NCI-H446 treated with DMSO at 0.1 percent for 48 hours (cell line): ENCODE results near the gene TMEM129.

Source experiments
- DNase-seq: peaks from one replicate; lab custom pipeline; 2025; lab: John Stamatoyannopoulos, UW

Gene TMEM129, protein sequence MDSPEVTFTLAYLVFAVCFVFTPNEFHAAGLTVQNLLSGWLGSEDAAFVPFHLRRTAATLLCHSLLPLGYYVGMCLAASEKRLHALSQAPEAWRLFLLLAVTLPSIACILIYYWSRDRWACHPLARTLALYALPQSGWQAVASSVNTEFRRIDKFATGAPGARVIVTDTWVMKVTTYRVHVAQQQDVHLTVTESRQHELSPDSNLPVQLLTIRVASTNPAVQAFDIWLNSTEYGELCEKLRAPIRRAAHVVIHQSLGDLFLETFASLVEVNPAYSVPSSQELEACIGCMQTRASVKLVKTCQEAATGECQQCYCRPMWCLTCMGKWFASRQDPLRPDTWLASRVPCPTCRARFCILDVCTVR

GRCh38 chr4:1721003-1721665, at the start of gene TMEM129, which contains the start of gene TACC3:
TSS of gene TMEM129 (minus strand) at chr4:1721323. CDS start at chr4:1720837, 486 bp downstream.
TSS of gene TACC3 (plus strand) at chr4:1721521. CDS start at chr4:1723422, 1,901 bp downstream.
- peak; percentile 67 for DNase-seq

- DNase-seq, result no peak
Observed at GRCh38 chr4:1770791-1771231, 49.7 kb upstream of the TMEM129 start.

GRCh38 chr4:1770245-1770644, 49.1 kb upstream of the TMEM129 start:
- no peak for DNase-seq

DNA sequence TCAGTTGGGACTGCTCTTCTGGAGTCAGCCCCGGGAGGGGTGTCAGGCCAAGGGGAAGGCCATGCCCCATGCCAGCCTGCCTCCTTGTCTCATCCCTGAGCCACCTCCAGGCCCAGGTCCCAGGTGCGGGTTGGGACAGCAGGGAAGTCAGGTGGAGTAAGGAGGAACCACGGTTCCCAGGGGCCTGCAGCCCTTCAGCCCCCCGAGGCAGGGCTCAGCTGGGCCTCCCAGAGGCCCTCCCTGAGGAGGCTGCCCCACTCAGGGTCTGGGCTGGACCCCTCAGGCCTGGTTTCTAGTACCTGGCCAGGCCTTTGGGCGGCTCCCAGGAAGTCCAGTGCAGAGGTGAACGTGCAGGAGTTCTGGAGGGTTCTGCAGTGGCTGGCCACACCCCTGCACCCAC, 48.6 kb upstream of the TMEM129 start:
- DNase-seq, result no peak

- no peak for DNase-seq
Observed at GRCh38 chr4:1768367-1769034, 47.4 kb upstream of the TMEM129 start.

GRCh38 chr4:1767770-1768366, 46.7 kb upstream of the TMEM129 start:
- no peak for DNase-seq

- DNase-seq, result no peak
Observed at GRCh38 chr4:1767061-1767769, 46.1 kb upstream of the TMEM129 start.

- DNase-seq, result no peak
Observed at GRCh38 chr4:1766106-1767060, 45.3 kb upstream of the TMEM129 start.

- no peak for DNase-seq
Observed at GRCh38 chr4:1765409-1766072, 44.4 kb upstream of the TMEM129 start.

DNA sequence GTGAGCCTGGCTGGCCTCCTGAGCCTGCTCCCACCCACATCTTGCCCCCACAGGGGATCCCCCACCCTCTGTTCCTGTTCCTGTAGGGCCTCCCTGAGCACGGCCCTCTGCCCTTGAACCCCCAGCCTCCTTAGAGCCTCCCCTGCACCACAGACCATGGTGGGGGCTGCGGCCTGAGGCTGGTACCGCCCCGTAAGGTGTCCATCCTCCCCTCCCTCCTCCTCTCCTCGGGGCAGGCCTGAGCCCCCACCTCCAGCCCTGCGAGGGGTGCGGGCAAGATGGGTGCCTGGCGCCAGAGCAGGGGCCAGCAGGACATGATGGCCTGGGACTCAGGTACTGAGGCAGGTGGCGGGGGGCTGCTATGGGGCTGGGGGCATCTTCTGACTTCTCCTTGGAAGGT, 43.5 kb upstream of the TMEM129 start:
- DNase-seq, result no peak

DNA sequence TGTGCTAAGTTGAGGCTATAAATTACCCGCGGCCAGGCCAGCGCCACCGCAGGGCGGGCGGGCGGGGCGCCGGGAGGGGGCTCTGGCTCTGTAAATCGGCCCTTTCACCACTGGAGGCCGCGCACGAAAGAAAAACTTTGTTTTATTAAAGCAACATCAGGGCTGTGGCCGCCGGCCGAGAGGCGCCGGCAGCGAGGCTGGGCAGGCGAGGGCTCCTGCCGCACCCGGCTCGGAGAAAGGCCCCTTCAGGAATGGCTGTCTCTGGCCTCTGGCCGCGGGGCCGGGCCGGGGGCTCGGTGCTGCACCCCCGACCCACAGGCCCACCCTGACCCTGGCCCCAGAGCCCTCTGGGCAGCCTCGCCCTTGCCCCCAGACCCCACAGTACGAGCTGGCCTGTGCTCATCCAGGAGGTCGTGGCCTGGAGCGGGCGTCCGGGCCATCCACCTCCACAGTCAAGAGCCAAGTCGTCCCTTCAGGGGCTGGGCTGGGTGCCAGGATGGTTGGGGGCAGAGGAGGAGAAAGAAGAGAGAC, 42.5 kb upstream of the TMEM129 start:
- DNase-seq, result no peak

DNA sequence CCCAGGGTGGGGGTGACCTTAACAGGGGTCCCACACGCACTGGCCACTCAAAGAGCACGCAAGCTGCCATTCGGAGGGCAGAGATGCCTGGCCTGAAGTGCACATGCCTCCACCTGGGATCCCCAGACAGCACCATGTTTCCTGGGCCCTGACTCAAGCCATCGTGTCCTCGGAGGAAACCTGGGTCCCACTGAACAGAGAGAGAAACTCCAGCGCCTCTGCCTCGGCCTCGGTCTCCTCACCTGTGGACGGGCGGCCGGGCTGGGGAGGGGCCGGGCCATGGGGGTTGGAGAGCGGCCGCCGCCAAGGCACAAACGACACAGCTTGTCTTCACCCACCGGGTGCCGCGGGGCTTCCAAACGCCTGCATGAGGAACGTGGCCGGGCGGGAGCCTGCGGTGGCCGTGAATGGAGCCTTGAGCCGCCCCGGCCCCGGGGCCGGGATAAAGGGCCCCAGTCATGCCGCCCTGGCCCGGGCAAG, 42.0 kb upstream of the TMEM129 start:
- no peak for DNase-seq

- no peak for DNase-seq
Observed at GRCh38 chr4:1762264-1763010, 41.3 kb upstream of the TMEM129 start.

DNA sequence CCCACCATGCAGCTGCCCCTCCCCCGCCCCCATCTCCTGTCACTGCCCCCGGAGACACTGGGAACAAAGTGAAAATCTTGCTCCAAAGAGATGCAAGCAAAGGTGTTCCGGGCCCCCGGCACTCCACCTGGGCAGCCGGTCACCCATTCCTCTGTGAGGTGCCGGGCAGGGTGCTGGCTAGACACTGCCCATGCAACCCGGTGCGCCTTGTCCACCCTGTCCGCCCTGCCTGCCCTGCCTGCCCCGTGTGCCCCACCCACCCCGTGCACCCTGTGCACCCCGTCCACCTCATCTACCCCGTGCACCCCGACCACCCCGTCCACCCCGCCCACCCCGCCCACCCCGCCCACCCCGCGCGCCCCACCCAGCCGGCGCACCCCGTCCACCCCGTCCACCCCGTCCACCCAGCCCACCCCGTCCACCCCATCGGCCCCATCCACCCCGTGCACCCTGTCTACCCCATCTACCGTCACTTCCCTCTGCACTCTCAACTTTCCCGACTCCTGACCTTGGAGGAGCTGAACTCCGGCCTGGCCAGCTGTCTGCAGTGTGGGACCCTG, 40.1 kb upstream of the TMEM129 start:
- DNase-seq, result no peak

DNA sequence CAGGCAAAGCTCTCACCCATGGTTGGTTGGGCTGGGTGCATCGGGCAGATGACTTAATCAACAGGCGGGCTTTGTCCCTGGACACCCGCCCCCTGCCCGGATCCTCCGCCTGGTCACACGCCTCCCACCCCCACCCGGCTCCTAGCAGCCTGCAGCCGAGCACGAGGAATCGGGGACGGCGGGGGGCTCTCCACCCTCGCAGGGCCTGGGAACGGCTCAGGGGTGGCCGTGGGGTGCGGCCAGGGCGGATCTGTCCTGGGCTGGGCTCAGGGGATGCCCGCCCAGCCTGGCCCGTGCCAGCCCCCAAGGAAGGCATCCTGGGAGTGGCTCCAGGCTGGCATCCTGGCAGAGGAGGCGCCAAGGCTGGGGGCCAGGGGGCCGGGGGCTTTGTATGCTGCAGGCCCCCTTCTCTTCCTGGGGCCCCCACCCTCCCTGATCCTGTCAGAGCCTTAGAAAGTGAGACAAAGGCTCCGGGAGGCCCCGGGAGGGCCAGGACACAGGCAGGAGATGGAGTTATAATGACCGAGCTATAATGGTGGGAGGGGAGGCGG, 39.5 kb upstream of the TMEM129 start:
- DNase-seq, result no peak

DNA sequence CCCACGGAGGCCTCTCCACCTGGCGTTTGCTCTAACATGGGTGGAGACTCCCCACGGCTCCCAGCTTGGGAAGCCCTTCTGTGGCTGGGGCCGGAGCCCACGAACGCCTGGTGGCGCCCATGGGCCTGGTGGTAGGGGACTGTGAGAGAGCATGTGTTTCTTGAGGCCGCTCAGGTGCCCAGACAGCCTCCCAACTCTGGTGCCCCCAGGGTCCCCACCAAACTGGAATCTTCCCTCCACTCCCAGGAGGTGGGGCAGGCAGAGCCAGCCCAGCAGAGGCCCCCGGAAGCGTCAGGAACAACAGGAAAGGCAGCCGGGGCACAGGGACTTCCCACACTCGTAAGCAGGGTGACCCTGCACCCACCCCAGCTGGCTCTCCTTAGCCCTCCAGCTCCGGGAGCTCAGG, 38.7 kb upstream of the TMEM129 start:
- no peak for DNase-seq

- no peak for DNase-seq
Observed at GRCh38 chr4:1759170-1759817, 38.2 kb upstream of the TMEM129 start.
